Epithelial cell of proximal tubule (primary cell): ENCODE results near the gene LRFN5. TPM values are rescaled to one million over a fixed set of nuclear protein-coding genes. Genes with fewer than 3 reads are reported as not detected.
"Not testable (repeated sequence)": the region's sequence is repeated elsewhere in the genome, so short reads cannot be mapped to it uniquely, and the experiment has no call there.

Experiments
- DNase-seq: peaks from one replicate; pipeline ENCODE4 v3.0.0-alpha.2; 2011; ENCODE audit warnings: low read depth
- H3K4me3 ChIP-seq: 2 replicates; pipeline ENCODE4 v1.5.1; 2011; ENCODE audit warnings: low read depth, mild to moderate bottlenecking, low read length
- total RNA-seq: library from RNA; depleted of rRNA; stranded (reverse); fragments of >200 nt; gene quantifications from 2 replicates; pipeline ENCODE4 v1.2.3, GENCODE V29; 2015
- TF ChIP-seq, protein P1 (sequence below): conservative IDR thresholded peaks from 2 replicates; pipeline ENCODE4 v1.5.1; 2012; ENCODE audit warnings: low read depth, mild to moderate bottlenecking, low read length

Gene LRFN5
- total RNA-seq, 1 donor from 2014 or later: 1.4 TPM

GRCh38 chr14:41743140-41743539, 136.5 kb downstream of the LRFN5 start:
- TF ChIP-seq, protein P1, sequence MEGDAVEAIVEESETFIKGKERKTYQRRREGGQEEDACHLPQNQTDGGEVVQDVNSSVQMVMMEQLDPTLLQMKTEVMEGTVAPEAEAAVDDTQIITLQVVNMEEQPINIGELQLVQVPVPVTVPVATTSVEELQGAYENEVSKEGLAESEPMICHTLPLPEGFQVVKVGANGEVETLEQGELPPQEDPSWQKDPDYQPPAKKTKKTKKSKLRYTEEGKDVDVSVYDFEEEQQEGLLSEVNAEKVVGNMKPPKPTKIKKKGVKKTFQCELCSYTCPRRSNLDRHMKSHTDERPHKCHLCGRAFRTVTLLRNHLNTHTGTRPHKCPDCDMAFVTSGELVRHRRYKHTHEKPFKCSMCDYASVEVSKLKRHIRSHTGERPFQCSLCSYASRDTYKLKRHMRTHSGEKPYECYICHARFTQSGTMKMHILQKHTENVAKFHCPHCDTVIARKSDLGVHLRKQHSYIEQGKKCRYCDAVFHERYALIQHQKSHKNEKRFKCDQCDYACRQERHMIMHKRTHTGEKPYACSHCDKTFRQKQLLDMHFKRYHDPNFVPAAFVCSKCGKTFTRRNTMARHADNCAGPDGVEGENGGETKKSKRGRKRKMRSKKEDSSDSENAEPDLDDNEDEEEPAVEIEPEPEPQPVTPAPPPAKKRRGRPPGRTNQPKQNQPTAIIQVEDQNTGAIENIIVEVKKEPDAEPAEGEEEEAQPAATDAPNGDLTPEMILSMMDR: no peak
- DNase-seq: no peak
- no peak overlapping the region for H3K4me3 ChIP-seq

- TF ChIP-seq, protein P1: no peak
- no peak for DNase-seq
- H3K4me3 ChIP-seq: peak overlapping the region; percentile 36
These were observed 142.8 kb downstream of the LRFN5 start for GRCh38 chr14:41749429-41749828.

- not testable (repeated sequence) for DNase-seq, H3K4me3 ChIP-seq
- TF ChIP-seq, protein P1: peak; percentile 25
These were observed 143.9 kb downstream of the LRFN5 start for GRCh38 chr14:41750575-41750974.

GRCh38 chr14:41758011-41758665, 151.5 kb downstream of the LRFN5 start:
- H3K4me3 ChIP-seq: no peak overlapping the region
- no peak for DNase-seq
- TF ChIP-seq, protein P1: no peak

- no peak for DNase-seq
- TF ChIP-seq, protein P1: no peak
- no peak overlapping the region for H3K4me3 ChIP-seq
These were observed 154.5 kb downstream of the LRFN5 start for GRCh38 chr14:41761204-41761603.

- no peak for DNase-seq
- no peak overlapping the region for H3K4me3 ChIP-seq
- TF ChIP-seq, protein P1: no peak
These were observed 160.1 kb downstream of the LRFN5 start for GRCh38 chr14:41766772-41767171.
